WTC11 (cell line): ENCODE measurements around the gene ATP2B1.

ENCODE experiments used
- ATF1 ChIP-seq: sonication (generic); formaldehyde crosslinking; IDR thresholded peaks from 2 replicates; pipeline ENCODE4 v1.8.1; 2023; ENCODE audit warnings: mild to moderate bottlenecking, moderate library complexity, missing genetic modification reagents
- E2F4 ChIP-seq: sonication (generic); formaldehyde crosslinking; IDR thresholded peaks from 2 replicates; pipeline ENCODE4 v1.8.1; 2022; ENCODE audit warnings: low read depth, mild to moderate bottlenecking, moderate library complexity, missing genetic modification reagents, borderline replicate concordance
- ETV6 ChIP-seq: sonication (generic); formaldehyde crosslinking; IDR thresholded peaks from 2 replicates; pipeline ENCODE4 v1.8.1; 2022; ENCODE audit warnings: mild to moderate bottlenecking, missing genetic modification reagents
- IRF2 ChIP-seq: sonication (generic); formaldehyde crosslinking; IDR thresholded peaks from 2 replicates; pipeline ENCODE4 v1.8.0; 2022; ENCODE audit warnings: low read depth, missing genetic modification reagents, borderline replicate concordance
- MAX ChIP-seq: sonication (generic); formaldehyde crosslinking; IDR thresholded peaks from 2 replicates; pipeline ENCODE4 v1.8.0; 2022; ENCODE audit warnings: mild to moderate bottlenecking, missing genetic modification reagents
- NR2C2 ChIP-seq: sonication (generic); formaldehyde crosslinking; IDR thresholded peaks from 2 replicates; pipeline ENCODE4 v1.8.0; 2022; ENCODE audit warnings: mild to moderate bottlenecking, missing genetic modification reagents
- PREB ChIP-seq: sonication (generic); formaldehyde crosslinking; IDR thresholded peaks from 2 replicates; pipeline ENCODE4 v1.8.1; 2022; ENCODE audit warnings: mild to moderate bottlenecking, missing genetic modification reagents, moderate library complexity, borderline replicate concordance
- SMAD3 ChIP-seq: sonication (generic); formaldehyde crosslinking; IDR thresholded peaks from 2 replicates; pipeline ENCODE4 v1.8.0; 2022; ENCODE audit warnings: missing genetic modification reagents, mild to moderate bottlenecking, borderline replicate concordance
- ZNF317 ChIP-seq: sonication (generic); formaldehyde crosslinking; IDR thresholded peaks from 2 replicates; pipeline ENCODE4 v1.8.1; 2023; ENCODE audit warnings: low read depth, mild to moderate bottlenecking, moderate library complexity, missing genetic modification reagents, borderline replicate concordance
- TF ChIP-seq, protein P1 (sequence below): fragments of 200-600 bp; IDR thresholded peaks from 2 replicates; pipeline ENCODE4 v1.8.0; 2022; ENCODE audit warnings: antibody characterized with exemption
- TF ChIP-seq, protein P2 (sequence below): sonication (generic); formaldehyde crosslinking; IDR thresholded peaks from 2 replicates; pipeline ENCODE4 v1.8.0; 2022; ENCODE audit warnings: mild to moderate bottlenecking, missing genetic modification reagents
- TF ChIP-seq, protein P3 (sequence below): sonication (generic); formaldehyde crosslinking; IDR thresholded peaks from 2 replicates; pipeline ENCODE4 v1.8.1; 2022; ENCODE audit warnings: missing genetic modification reagents, borderline replicate concordance
- TF ChIP-seq, protein P4 (sequence below): fragments of 250-450 bp; sonication (Bioruptor Pico); IDR thresholded peaks from 2 replicates; pipeline ENCODE4 v2.1.2; 2022; ENCODE audit warnings: mild to moderate bottlenecking, moderate library complexity

GRCh38 chr12:89642959-89643358 lies 65.7 kb downstream of the ATP2B1 start:
- TF ChIP-seq, protein P1, sequence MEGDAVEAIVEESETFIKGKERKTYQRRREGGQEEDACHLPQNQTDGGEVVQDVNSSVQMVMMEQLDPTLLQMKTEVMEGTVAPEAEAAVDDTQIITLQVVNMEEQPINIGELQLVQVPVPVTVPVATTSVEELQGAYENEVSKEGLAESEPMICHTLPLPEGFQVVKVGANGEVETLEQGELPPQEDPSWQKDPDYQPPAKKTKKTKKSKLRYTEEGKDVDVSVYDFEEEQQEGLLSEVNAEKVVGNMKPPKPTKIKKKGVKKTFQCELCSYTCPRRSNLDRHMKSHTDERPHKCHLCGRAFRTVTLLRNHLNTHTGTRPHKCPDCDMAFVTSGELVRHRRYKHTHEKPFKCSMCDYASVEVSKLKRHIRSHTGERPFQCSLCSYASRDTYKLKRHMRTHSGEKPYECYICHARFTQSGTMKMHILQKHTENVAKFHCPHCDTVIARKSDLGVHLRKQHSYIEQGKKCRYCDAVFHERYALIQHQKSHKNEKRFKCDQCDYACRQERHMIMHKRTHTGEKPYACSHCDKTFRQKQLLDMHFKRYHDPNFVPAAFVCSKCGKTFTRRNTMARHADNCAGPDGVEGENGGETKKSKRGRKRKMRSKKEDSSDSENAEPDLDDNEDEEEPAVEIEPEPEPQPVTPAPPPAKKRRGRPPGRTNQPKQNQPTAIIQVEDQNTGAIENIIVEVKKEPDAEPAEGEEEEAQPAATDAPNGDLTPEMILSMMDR, result no peak
- TF ChIP-seq SMAD3 (CRISPR knock-in tag) (no peak), ZNF317 (CRISPR knock-in tag) (no peak), E2F4 (CRISPR knock-in tag) (no peak), PREB (CRISPR knock-in tag) (no peak), ETV6 (CRISPR knock-in tag) (no peak), IRF2 (CRISPR knock-in tag) (no peak), MAX (CRISPR knock-in tag) (no peak), ATF1 (CRISPR knock-in tag) (no peak), NR2C2 (CRISPR knock-in tag) (no peak)
- TF ChIP-seq, protein P2, sequence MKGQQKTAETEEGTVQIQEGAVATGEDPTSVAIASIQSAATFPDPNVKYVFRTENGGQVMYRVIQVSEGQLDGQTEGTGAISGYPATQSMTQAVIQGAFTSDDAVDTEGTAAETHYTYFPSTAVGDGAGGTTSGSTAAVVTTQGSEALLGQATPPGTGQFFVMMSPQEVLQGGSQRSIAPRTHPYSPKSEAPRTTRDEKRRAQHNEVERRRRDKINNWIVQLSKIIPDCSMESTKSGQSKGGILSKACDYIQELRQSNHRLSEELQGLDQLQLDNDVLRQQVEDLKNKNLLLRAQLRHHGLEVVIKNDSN (CRISPR knock-in tag), result no peak
- TF ChIP-seq, protein P3, sequence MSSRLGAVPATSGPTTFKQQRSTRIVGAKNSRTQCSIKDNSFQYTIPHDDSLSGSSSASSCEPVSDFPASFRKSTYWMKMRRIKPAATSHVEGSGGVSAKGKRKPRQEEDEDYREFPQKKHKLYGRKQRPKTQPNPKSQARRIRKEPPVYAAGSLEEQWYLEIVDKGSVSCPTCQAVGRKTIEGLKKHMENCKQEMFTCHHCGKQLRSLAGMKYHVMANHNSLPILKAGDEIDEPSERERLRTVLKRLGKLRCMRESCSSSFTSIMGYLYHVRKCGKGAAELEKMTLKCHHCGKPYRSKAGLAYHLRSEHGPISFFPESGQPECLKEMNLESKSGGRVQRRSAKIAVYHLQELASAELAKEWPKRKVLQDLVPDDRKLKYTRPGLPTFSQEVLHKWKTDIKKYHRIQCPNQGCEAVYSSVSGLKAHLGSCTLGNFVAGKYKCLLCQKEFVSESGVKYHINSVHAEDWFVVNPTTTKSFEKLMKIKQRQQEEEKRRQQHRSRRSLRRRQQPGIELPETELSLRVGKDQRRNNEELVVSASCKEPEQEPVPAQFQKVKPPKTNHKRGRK, result no peak
- TF ChIP-seq, protein P4, sequence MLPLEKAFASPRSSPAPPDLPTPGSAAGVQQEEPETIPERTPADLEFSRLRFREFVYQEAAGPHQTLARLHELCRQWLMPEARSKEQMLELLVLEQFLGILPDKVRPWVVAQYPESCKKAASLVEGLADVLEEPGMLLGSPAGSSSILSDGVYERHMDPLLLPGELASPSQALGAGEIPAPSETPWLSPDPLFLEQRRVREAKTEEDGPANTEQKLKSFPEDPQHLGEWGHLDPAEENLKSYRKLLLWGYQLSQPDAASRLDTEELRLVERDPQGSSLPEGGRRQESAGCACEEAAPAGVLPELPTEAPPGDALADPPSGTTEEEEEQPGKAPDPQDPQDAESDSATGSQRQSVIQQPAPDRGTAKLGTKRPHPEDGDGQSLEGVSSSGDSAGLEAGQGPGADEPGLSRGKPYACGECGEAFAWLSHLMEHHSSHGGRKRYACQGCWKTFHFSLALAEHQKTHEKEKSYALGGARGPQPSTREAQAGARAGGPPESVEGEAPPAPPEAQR (CRISPR knock-in tag), result no peak
